Loucy (cell line): Measurements from ENCODE around the gene TECTA.

Experiments
- EZH2phosphoT487 ChIP-seq: fragments of 200-600 bp; IDR thresholded peaks from 2 replicates; pipeline ENCODE4 v1.6.1; 2018; ENCODE audit warnings: antibody characterized with exemption, mild to moderate bottlenecking, moderate library complexity, borderline replicate concordance
- TF ChIP-seq, protein P1 (sequence below): fragments of 200-600 bp; sonication (generic); conservative IDR thresholded peaks from 2 replicates; pipeline ENCODE4 v1.5.1; 2014; ENCODE audit warnings: mild to moderate bottlenecking, antibody characterized with exemption, low read length

DNA sequence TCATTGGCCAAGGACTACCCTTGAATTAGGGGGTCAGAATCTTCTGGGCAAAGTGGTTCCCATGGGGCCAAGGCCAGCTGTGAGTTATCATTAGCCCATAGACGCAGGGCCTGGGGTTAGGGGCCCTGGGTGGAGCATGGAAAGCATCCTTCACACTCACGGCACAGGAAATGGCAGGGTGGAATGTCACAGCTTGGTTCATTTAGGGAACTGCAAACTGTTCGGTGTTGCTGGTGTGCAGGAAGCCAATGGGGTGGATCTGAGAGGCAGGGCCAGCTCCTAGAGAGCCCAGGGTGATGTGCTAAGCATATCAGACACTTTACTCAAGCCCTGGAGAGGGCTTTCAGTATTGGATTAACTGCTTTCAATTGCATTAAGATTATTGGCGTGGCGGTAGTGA is 42.9 kb downstream of the TECTA start:
- TF ChIP-seq, protein P1, sequence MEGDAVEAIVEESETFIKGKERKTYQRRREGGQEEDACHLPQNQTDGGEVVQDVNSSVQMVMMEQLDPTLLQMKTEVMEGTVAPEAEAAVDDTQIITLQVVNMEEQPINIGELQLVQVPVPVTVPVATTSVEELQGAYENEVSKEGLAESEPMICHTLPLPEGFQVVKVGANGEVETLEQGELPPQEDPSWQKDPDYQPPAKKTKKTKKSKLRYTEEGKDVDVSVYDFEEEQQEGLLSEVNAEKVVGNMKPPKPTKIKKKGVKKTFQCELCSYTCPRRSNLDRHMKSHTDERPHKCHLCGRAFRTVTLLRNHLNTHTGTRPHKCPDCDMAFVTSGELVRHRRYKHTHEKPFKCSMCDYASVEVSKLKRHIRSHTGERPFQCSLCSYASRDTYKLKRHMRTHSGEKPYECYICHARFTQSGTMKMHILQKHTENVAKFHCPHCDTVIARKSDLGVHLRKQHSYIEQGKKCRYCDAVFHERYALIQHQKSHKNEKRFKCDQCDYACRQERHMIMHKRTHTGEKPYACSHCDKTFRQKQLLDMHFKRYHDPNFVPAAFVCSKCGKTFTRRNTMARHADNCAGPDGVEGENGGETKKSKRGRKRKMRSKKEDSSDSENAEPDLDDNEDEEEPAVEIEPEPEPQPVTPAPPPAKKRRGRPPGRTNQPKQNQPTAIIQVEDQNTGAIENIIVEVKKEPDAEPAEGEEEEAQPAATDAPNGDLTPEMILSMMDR = no peak
- TF ChIP-seq EZH2phosphoT487 = no peak
